NT2/D1 (cell line): Measurements from ENCODE around the gene CAMTA1.

Experiments
- SUZ12 ChIP-seq: IDR thresholded peaks from 2 replicates; pipeline ENCODE4 v1.6.1; 2011; ENCODE audit not compliant: insufficient read length, insufficient read depth; ENCODE audit errors: extremely low read depth
- YY1 ChIP-seq: IDR thresholded peaks from 2 replicates; pipeline ENCODE4 v1.6.1; 2011; ENCODE audit not compliant: insufficient read length, insufficient read depth
- ZNF274 ChIP-seq: IDR thresholded peaks from 2 replicates; pipeline ENCODE4 v1.6.1; 2011; ENCODE audit warnings: mild to moderate bottlenecking, low read depth, low read length

GRCh38 chr1:7224081-7224534, 438.9 kb downstream of the CAMTA1 start:
- TF ChIP-seq ZNF274 (no peak), SUZ12 (no peak), YY1 (no peak)
